ENCODE measurements around the gene TLX2.

- TF ChIP-seq CTCF (IDR thresholded peaks at IDR 0.05; ENCODE audit: borderline replicate concordance, extremely low read depth, low read length, poor library complexity, severe bottlenecking) (no peak), EZH2 (IDR thresholded peaks at IDR 0.05; ENCODE audit: borderline replicate concordance, low read depth, low read length, severe bottlenecking) (no peak)
Observed at GRCh38 chr2:74495440-74495839, 18.8 kb upstream of the TLX2 start.
